RWPE1 (cell line): ENCODE data around the gene TRIP6.

Source experiments
- CTCF ChIA-PET: fragments of 350-600 bp; sonication (Branson Sonifier 250); formaldehyde crosslinking; extraction: SDS; loops from one replicate; lab custom pipeline; 2021; lab: Yijun Ruan, JAX
- POLR2A ChIA-PET: fragments of 400-600 bp; formaldehyde crosslinking; extraction: SDS; loops from one replicate; lab custom pipeline; 2020; ENCODE audit warnings: antibody characterized with exemption; ENCODE audit not compliant: low non-redundant PET; lab: Yijun Ruan, JAX
- DNase-seq: peaks from one replicate; pipeline ENCODE4 v3.0.0; 2012; ENCODE audit warnings: low spot score
- H3K27ac ChIP-seq: fragments of 450-650 bp; 2 replicates; pipeline ENCODE4 v1.5.1; 2017
- CTCF ChIP-seq: fragments of 450-650 bp; conservative IDR thresholded peaks from 2 replicates; pipeline ENCODE4 v1.5.1; 2017; ENCODE audit warnings: low read depth, mild to moderate bottlenecking

The TRIP6 gene

GRCh38 chr7:100888291-100888987, 21.3 kb downstream of the TRIP6 start:
- ChIA-PET CTCF (interaction anchor here (0.6 kb wide), 1 partner anchor 218 kb away, joined by 3 read pairs; no protein-coding TSS in a partner anchor), POLR2A (no interaction called here)
- no peak for DNase-seq
- H3K27ac ChIP-seq = peak overlapping the region; percentile 93
- no peak for TF ChIP-seq CTCF

GRCh38 chr7:100888988-100889750, 22.0 kb downstream of the TRIP6 start, which contains the start of gene UFSP1:
UFSP1 (minus strand) TSS chr7:100889715; CDS start chr7:100889271, 444 bp downstream.
- peak within 1 kb of the TSS; percentile 93 for H3K27ac ChIP-seq
- no peak for DNase-seq
- no peak for TF ChIP-seq CTCF
- ChIA-PET CTCF (interaction anchor here (0.6 to 1.1 kb wide), 4 partner anchors 77 to 394 kb away, joined by 3 to 4 read pairs (median 3); no protein-coding TSS in a partner anchor), POLR2A (interaction anchor here (0.6 to 1.4 kb wide), 9 partner anchors 13 to 355 kb away, joined by 3 to 8 read pairs (median 3); partner anchors contain the start of genes SRRT and TRIP6)

GRCh38 chr7:100890653-100891567, 23.7 kb downstream of the TRIP6 start:
- no peak for DNase-seq
- peak overlapping the region; percentile 93 for H3K27ac ChIP-seq

GRCh38 chr7:100891568-100892247, 24.5 kb downstream of the TRIP6 start:
- H3K27ac ChIP-seq = peak overlapping the region; percentile 93
- no peak for TF ChIP-seq CTCF
- no peak for DNase-seq
- ChIA-PET POLR2A (interaction anchor here (0.6 kb wide), 1 partner anchor 20 kb away, joined by 15 read pairs; no protein-coding TSS in a partner anchor), CTCF (no interaction called here)

More at GRCh38 chr7:100890653-100891567, 23.7 kb downstream of the TRIP6 start:
- no peak for TF ChIP-seq CTCF
- ChIA-PET CTCF (interaction anchor here (0.5 to 1.1 kb wide), 4 partner anchors 10 to 392 kb away, joined by 3 to 6 read pairs (median 4); no protein-coding TSS in a partner anchor), POLR2A (interaction anchor here (0.6 to 1.4 kb wide), 2 partner anchors 16 to 19 kb away, joined by 8 to 15 read pairs; partner anchors contain the start of gene SRRT)

GRCh38 chr7:100892364-100893317, 25.5 kb downstream of the TRIP6 start:
- ChIA-PET POLR2A (no interaction called here), CTCF (no interaction called here)
- no peak for DNase-seq
- no peak overlapping the region for H3K27ac ChIP-seq
- TF ChIP-seq CTCF = no peak
